Thyroid gland (tissue), 4 donors: Measurements from ENCODE around the gene BTN2A1.

Source experiments
- POLR2A ChIP-seq, 2 donors: fragments of 450-650 bp; IDR thresholded peaks; one replicate each; pipeline ENCODE4 v1.6.1; 2017; ENCODE audit warnings: antibody characterized with exemption in 2 of 2, mild to moderate bottlenecking in 2 of 2, moderate library complexity in 1 of 2
- TF ChIP-seq, protein P1 (sequence below), 6 experiments: fragments of 200-600 bp in 3 of 6; fragments of 450-650 bp in 3 of 6; sonication (generic) in 3 of 6; IDR thresholded peaks; one replicate each; pipeline ENCODE4 v1.5.1; 2016 to 2019; ENCODE audit warnings: antibody characterized with exemption in 6 of 6, mild to moderate bottlenecking in 2 of 6, inconsistent platforms in 1 of 6, moderate library complexity in 1 of 6

DNA sequence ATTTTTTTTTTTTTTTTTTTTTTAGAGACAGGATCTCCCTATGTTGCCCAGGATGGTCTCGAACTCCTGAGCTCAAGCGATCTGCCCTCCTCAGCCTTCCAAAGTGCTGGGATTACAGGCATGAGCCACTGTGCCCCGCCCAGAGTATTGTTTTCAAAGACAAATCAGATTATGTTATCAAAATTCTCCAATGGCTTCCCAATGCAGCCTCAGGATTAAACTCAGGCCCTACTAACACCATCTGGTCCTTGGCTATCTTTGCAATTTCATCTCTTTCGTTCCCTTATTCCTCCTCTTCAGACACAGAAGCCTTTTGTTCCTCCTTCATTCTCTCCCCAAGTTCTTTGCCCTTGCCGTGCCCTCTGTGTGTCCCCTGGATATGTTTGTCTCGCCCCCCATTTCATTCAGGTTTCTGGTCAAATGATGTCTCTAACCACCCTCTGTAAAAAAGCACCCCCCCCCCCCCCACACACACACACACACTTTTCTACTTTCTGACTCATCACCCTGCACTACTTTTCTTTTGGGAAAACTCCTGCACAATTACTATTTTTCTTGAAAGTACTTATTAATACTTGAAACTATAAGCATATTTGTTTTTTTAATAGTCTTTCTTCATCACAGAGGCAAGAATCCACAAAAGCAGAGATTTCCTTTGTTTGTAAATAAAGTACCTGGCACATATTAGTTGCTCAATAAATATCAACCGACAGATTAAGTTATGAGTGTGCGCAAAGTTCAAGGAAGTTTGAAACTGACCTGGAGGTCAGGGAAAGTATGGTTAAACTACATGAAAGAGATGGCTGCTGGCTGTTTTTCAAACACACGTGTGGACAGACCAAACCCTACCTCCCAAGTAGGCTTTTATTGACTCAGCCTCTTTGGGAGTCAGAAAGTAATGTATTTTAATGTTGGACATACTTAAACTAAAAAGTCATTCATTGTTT lies 59.0 kb downstream of the BTN2A1 start:
- TF ChIP-seq, protein P1, sequence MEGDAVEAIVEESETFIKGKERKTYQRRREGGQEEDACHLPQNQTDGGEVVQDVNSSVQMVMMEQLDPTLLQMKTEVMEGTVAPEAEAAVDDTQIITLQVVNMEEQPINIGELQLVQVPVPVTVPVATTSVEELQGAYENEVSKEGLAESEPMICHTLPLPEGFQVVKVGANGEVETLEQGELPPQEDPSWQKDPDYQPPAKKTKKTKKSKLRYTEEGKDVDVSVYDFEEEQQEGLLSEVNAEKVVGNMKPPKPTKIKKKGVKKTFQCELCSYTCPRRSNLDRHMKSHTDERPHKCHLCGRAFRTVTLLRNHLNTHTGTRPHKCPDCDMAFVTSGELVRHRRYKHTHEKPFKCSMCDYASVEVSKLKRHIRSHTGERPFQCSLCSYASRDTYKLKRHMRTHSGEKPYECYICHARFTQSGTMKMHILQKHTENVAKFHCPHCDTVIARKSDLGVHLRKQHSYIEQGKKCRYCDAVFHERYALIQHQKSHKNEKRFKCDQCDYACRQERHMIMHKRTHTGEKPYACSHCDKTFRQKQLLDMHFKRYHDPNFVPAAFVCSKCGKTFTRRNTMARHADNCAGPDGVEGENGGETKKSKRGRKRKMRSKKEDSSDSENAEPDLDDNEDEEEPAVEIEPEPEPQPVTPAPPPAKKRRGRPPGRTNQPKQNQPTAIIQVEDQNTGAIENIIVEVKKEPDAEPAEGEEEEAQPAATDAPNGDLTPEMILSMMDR (IDR thresholded peaks at IDR 0.05) = no peak
- no peak for TF ChIP-seq POLR2A (IDR thresholded peaks at IDR 0.05)
